H54 (cell line): ENCODE measurements around the gene CDKL4.
"Not testable (repeated sequence)": the region's sequence is repeated elsewhere in the genome, so short reads cannot be mapped to it uniquely, and the experiment has no call there.

Experiments used
- DNase-seq: peaks from one replicate; pipeline ENCODE4 v3.0.0; 2011; ENCODE audit warnings: low spot score, mixed read lengths; ENCODE audit not compliant: insufficient read length
- FAIRE-seq: peaks from 3 replicates; lab custom pipeline; 2011; peaks lifted over from hg19 to GRCh38; lab: Jason Lieb, UNC
- POLR2A ChIP-seq: IDR thresholded peaks from 2 replicates; pipeline ENCODE4 v1.6.1; 2011; ENCODE audit warnings: low read depth, mild to moderate bottlenecking, low read length

CDKL4 gene

GRCh38 chr2:39179974-39180960 lies 63.5 kb downstream of the CDKL4 start:
- FAIRE-seq (no peak), DNase-seq (no peak)
- no peak for TF ChIP-seq POLR2A

GRCh38 chr2:39178756-39179155 lies 65.0 kb downstream of the CDKL4 start:
- no peak for DNase-seq
- TF ChIP-seq POLR2A, result no peak
- no peak for FAIRE-seq

GRCh38 chr2:39176997-39177396 lies 66.8 kb downstream of the CDKL4 start:
- FAIRE-seq (no peak), DNase-seq (no peak)
- no peak for TF ChIP-seq POLR2A

GRCh38 chr2:39175026-39175812 lies 68.6 kb downstream of the CDKL4 start:
- DNase-seq (no peak), FAIRE-seq (no peak)
- no peak for TF ChIP-seq POLR2A

GRCh38 chr2:39174022-39174421 lies 69.7 kb downstream of the CDKL4 start:
- no peak for TF ChIP-seq POLR2A
- DNase-seq, result no peak
- no peak for FAIRE-seq

GRCh38 chr2:39172047-39172706 lies 71.6 kb downstream of the CDKL4 start:
- FAIRE-seq, DNase-seq: not testable (repeated sequence)

DNA sequence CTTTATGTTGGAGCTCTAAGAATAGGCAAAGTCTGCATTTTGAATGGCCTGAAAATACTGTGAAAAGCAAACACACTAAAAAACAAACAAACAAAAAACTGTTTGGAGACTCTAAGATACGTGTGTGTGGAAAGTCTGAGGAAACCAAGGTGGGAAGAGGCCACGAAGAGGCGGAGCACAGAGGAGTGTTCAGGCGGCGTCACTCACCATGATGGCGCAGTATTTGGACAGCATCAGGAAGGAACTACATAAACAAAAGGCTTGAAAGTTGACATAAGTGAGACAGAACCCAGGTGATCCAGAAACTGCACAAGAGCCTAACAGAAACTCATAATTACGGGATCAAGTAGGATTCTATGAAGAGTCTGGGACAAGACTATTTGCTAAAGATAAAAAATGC lies 72.1 kb downstream of the CDKL4 start:
- DNase-seq, result no peak
- FAIRE-seq, result no peak
- no peak for TF ChIP-seq POLR2A

- FAIRE-seq (no peak), DNase-seq (no peak)
- no peak for TF ChIP-seq POLR2A
Observed at GRCh38 chr2:39164089-39164488, 79.7 kb downstream of the CDKL4 start.

- TF ChIP-seq POLR2A, result no peak
- DNase-seq (no peak), FAIRE-seq (no peak)
Observed at GRCh38 chr2:39160982-39161381, 82.8 kb downstream of the CDKL4 start.

DNA sequence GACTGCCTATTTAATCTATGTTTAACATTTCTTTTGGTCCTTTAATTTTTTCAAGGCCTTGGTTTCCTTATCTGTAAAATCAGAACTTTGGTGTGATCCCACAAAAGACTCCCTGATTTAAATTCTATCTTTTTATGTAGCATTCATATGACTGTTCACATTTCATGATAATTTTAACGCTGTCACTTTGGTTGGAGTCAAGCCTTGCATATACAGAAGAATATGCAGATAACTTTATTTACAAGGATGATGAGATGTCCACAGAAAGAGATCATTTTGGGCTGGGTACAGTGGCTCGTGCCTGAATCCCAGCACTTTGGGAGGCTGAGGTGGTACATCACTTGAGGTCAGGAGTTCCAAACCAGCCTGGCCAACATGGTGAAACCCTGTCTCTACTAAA lies 84.5 kb downstream of the CDKL4 start:
- DNase-seq (no peak), FAIRE-seq (no peak)
- no peak for TF ChIP-seq POLR2A

GRCh38 chr2:39158351-39158750 lies 85.4 kb downstream of the CDKL4 start:
- DNase-seq, result no peak
- FAIRE-seq, result peak; percentile 41
- no peak for TF ChIP-seq POLR2A

DNA sequence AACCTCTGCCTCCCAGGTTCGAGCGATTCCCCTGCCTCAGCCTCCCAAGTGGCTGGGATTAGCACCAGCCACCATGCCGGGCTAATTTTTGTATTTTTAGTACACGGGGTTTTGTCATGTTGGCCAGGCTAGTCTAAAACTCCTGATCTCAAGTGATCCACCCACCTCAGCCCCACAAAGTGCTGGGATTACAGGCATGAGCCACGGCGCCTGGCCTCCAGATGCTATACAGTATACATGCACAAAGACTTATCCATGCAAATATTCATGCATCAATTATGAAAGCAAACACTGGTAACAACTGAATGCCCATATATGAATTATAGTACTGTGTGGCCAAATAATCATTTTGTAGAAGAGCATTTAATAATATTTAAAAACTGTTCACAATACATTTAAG lies 86.9 kb downstream of the CDKL4 start:
- DNase-seq (no peak), FAIRE-seq (no peak)
- TF ChIP-seq POLR2A, result no peak

- no peak for DNase-seq
- no peak for TF ChIP-seq POLR2A
- no peak for FAIRE-seq
Observed at GRCh38 chr2:39156107-39156506, 87.7 kb downstream of the CDKL4 start.

DNA sequence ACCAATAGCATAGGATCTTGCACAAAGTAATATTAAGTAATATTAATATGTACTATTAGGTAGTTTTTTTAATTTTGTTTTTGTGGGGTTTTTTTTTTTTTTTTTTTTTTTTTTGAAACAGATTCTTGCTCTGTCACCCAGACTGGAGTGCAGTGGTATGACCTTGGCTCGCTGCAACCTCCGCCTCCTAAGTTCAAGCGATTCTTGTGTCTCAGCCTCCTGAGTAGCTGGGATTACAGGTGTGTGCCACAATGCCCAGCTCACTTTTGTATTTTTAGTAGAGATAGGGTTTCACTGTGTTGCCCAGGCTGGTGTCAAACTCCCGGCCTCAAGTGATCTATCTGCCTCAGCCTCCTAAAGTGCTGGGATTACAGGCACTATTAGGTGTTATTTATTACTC lies 88.2 kb downstream of the CDKL4 start:
- FAIRE-seq, DNase-seq: not testable (repeated sequence)

GRCh38 chr2:39154944-39155343 lies 88.8 kb downstream of the CDKL4 start:
- DNase-seq (no peak), FAIRE-seq (no peak)
- no peak for TF ChIP-seq POLR2A
